Endothelial cell of coronary artery (primary cell): ENCODE results near the gene APOBEC3A. TPM values are rescaled to one million over a fixed set of nuclear protein-coding genes. Genes with fewer than 3 reads are reported as not detected.

Source experiments
- total RNA-seq: library from RNA; depleted of rRNA; stranded (reverse); fragments of >200 nt; gene quantifications from 2 replicates; pipeline ENCODE4 v1.2.3, GENCODE V29; 2014

APOBEC3A gene
- total RNA-seq, result not detected in 2 replicates

GRCh38 chr22:38957046-38957770 lies at the start of gene APOBEC3A:
Gene APOBEC3A (plus strand): TSS chr22:38957609. CDS start chr22:38957692, 83 bp downstream.

GRCh38 chr22:38981992-38982927 lies 24.9 kb downstream of the APOBEC3A start, which contains the start of gene APOBEC3B:
Gene APOBEC3B (plus strand): TSS chr22:38982347. CDS start chr22:38982454, 107 bp downstream.

Other genes starting within 250 kb of the APOBEC3A start
- gene SUN2, start 201.6 kb upstream of the APOBEC3A start, total RNA-seq, result 80.3 and 114 TPM in 2 replicates
- 14.2 and 15.2 TPM in 2 replicates for gene DNAL4, start 163.5 kb upstream of the APOBEC3A start, total RNA-seq
- 0.18 and 0.47 TPM in 2 replicates for gene NPTXR, start 113.6 kb upstream of the APOBEC3A start, total RNA-seq
- 25.9 and 30.3 TPM in 2 replicates for gene CBX6, start 85.4 kb upstream of the APOBEC3A start, total RNA-seq
- gene APOBEC3B, start 24.7 kb downstream of the APOBEC3A start, total RNA-seq, result 0.38 and 1.3 TPM in 2 replicates
- gene APOBEC3C, start 56.6 kb downstream of the APOBEC3A start, total RNA-seq, result 1.7 and 2.2 TPM in 2 replicates
- 0.18 and 1.0 TPM in 2 replicates for gene APOBEC3D, start 63.5 kb downstream of the APOBEC3A start, total RNA-seq
- 4.0 and 5.2 TPM in 2 replicates for gene APOBEC3F, start 83.3 kb downstream of the APOBEC3A start, total RNA-seq
- gene APOBEC3G, start 119.7 kb downstream of the APOBEC3A start, total RNA-seq, result 2.1 and 3.8 TPM in 2 replicates
- not detected in 2 replicates for gene APOBEC3H, start 139.6 kb downstream of the APOBEC3A start, total RNA-seq
- 2.4 and 4.2 TPM in 2 replicates for gene CBX7, start 195.1 kb downstream of the APOBEC3A start, total RNA-seq